Spleen (tissue), 7 donors: Measurements from ENCODE around the gene SOX15.

Source experiments
- CTCF ChIP-seq, 11 experiments: fragments of 200-600 bp in 7 of 11; fragments of 450-650 bp in 4 of 11; sonication (generic) in 4 of 11; IDR thresholded peaks in 8 of 11; conservative IDR thresholded peaks in 3 of 11; 1 replicate in 7 of 11; 2 replicates in 4 of 11; pipeline versions ENCODE4 v1.4.0 to v1.8.0; 2016 to 2021; ENCODE audit warnings: antibody characterized with exemption in 11 of 11, inconsistent platforms in 4 of 11, mild to moderate bottlenecking in 1 of 11
- POLR2A ChIP-seq, 3 donors: fragments of 450-650 bp; IDR thresholded peaks; one replicate each; pipeline ENCODE4 v1.5.1; 2017; ENCODE audit warnings: antibody characterized with exemption in 3 of 3, mild to moderate bottlenecking in 1 of 3
- POLR2AphosphoS5 ChIP-seq, 3 donors: sonication (generic); formaldehyde crosslinking; IDR thresholded peaks; one replicate each; pipeline ENCODE4 v1.5.1; 2017; ENCODE audit warnings: antibody characterized with exemption in 3 of 3
- donor health status: DM: no; HTN: no; CAD: no; lungs with moderate emphysema.
- donor health status: DM: no; HTN: no; CAD: no.
- donor health status: DM: no; HTN: no; CAD: no.

- no peak for TF ChIP-seq CTCF (IDR thresholded peaks at IDR 0.05 in 8 of 11, conservative IDR thresholded peaks at IDR 0.05 in 3 of 11)
- no peak for TF ChIP-seq POLR2AphosphoS5 (IDR thresholded peaks at IDR 0.05)
- no peak for TF ChIP-seq POLR2A (IDR thresholded peaks at IDR 0.05)
These were observed 36.5 kb downstream of the SOX15 start for GRCh38 chr17:7553356-7553755.
